GM18505 (cell line): ENCODE data around the gene B4GALT1.
A peak's percentile ranks its signal among the peaks of the same experiment; 100 is the strongest.
"Not testable (repeated sequence)": the region's sequence is repeated elsewhere in the genome, so short reads cannot be mapped to it uniquely, and the experiment has no call there.

Source experiments
- ATAC-seq: cut with Tn5 transposase; IDR thresholded peaks from one replicate; pipeline ENCODE4 v1.9.1; 2021; ENCODE audit not compliant: unreplicated experiment
- POLR2A ChIP-seq: IDR thresholded peaks from 4 replicates; pipeline ENCODE4 v1.6.1; 2011; ENCODE audit warnings: borderline replicate concordance; ENCODE audit not compliant: insufficient read depth, insufficient read length; ENCODE audit errors: extremely low read depth

Gene B4GALT1

GRCh38 chr9:33175649-33176325 lies 8.7 kb upstream of the B4GALT1 start:
- TF ChIP-seq POLR2A, result no peak
- ATAC-seq, result no peak

GRCh38 chr9:33172256-33173238 lies 5.4 kb upstream of the B4GALT1 start:
- ATAC-seq, result no peak
- TF ChIP-seq POLR2A, result no peak

- no peak for ATAC-seq
These were observed 3.6 kb upstream of the B4GALT1 start for GRCh38 chr9:33170464-33171415.

GRCh38 chr9:33168941-33169544 lies 1.9 kb upstream of the B4GALT1 start:
- ATAC-seq, result no peak
- TF ChIP-seq POLR2A, result no peak

More at GRCh38 chr9:33170464-33171415, 3.6 kb upstream of the B4GALT1 start:
- TF ChIP-seq POLR2A, result no peak

- peak; percentile 2 for ATAC-seq
These were observed 881 bp upstream of the B4GALT1 start for GRCh38 chr9:33167972-33168461.

GRCh38 chr9:33166231-33167083 lies 679 bp downstream of the B4GALT1 start:
- ATAC-seq, result no peak
- TF ChIP-seq POLR2A, result no peak

More at GRCh38 chr9:33167972-33168461, 881 bp upstream of the B4GALT1 start:
- TF ChIP-seq POLR2A, result no peak

GRCh38 chr9:33165263-33166151 lies 1.6 kb downstream of the B4GALT1 start:
- no peak for ATAC-seq
- peak; percentile 62 for TF ChIP-seq POLR2A

GRCh38 chr9:33164921-33165262 lies 2.2 kb downstream of the B4GALT1 start:
- ATAC-seq, result not testable (repeated sequence)

- peak; percentile 39 for TF ChIP-seq POLR2A
- ATAC-seq, result no peak
These were observed 2.9 kb downstream of the B4GALT1 start for GRCh38 chr9:33164138-33164809.

- no peak for TF ChIP-seq POLR2A
- ATAC-seq, result no peak
These were observed 3.6 kb downstream of the B4GALT1 start for GRCh38 chr9:33163433-33164137.
